GM12878 (cell line): ENCODE results near the gene PITPNC1. TPM values are rescaled to one million over a fixed set of nuclear protein-coding genes. Genes with fewer than 3 reads are reported as not detected.

Source experiments
- ATAC-seq: fragments of 200-7000 bp; cut with Tn5 transposase; 3 replicates; pipeline ENCODE4 v1.9.1; 2020; ENCODE audit warnings: mild to moderate bottlenecking, moderate library complexity
- BruUV-seq: library from RNA; stranded (reverse); fragments of 400-500 nt; replicated peaks from 2 replicates; lab custom pipeline; 2021; lab: Mats Ljungman, UMichigan
- CTCF ChIA-PET: fragments of 300-600 bp; sonication (Branson Sonifier 250); formaldehyde crosslinking; extraction: SDS; loops from one replicate; lab custom pipeline; 2021; ENCODE audit warnings: inconsistent platforms; lab: Yijun Ruan, JAX
- POLR2A ChIA-PET: fragments of 350-600 bp; formaldehyde crosslinking; extraction: SDS; loops from one replicate; lab custom pipeline; 2021; ENCODE audit warnings: inconsistent platforms; lab: Charles Lee
- RAD21 ChIA-PET: fragments of 300-600 bp; sonication (Branson Sonifier 250); formaldehyde crosslinking; loops from one replicate; lab custom pipeline; 2023; ENCODE audit warnings: antibody characterized with exemption; ENCODE audit not compliant: unreplicated experiment; lab: Charles Lee
- SMC1A ChIA-PET: fragments of 300-600 bp; sonication (Branson Sonifier 250); formaldehyde crosslinking; loops from one replicate; lab custom pipeline; 2023; ENCODE audit not compliant: unreplicated experiment, uncharacterized antibody; lab: Charles Lee
- DNase-seq: peaks from one replicate; pipeline ENCODE4 v3.0.0-alpha.2; 2011; ENCODE audit warnings: low read depth, low spot score
- FAIRE-seq: peaks from 3 replicates; lab custom pipeline; 2011; peaks lifted over from hg19 to GRCh38; lab: Jason Lieb, UNC
- H2AFZ ChIP-seq: 2 replicates; pipeline ENCODE4 v1.6.0; 2011; ENCODE audit warnings: low read depth, low read length, control low read depth; ENCODE audit not compliant: control insufficient read depth
- H3K27ac ChIP-seq: 2 replicates; pipeline ENCODE4 v1.5.1; 2011; ENCODE audit warnings: control low read depth; ENCODE audit not compliant: control insufficient read depth, insufficient read depth
- H3K27me3 ChIP-seq, 2 experiments: replicated peaks in 1 of 2; 2 replicates each; pipeline versions ENCODE4 v1.6.0 to v1.6.1; 2011; ENCODE audit warnings: low read length in 1 of 2; ENCODE audit not compliant: control insufficient read depth in 2 of 2, insufficient read depth in 2 of 2
- H3K36me3 ChIP-seq, 2 experiments: 2 replicates each; pipeline ENCODE4 v1.5.1; 2011; ENCODE audit warnings: low read length in 1 of 2; ENCODE audit not compliant: control insufficient read depth in 2 of 2, insufficient read depth in 2 of 2
- H3K4me1 ChIP-seq: 2 replicates; pipeline ENCODE4 v1.6.1; 2011; ENCODE audit warnings: mild to moderate bottlenecking, low read length, moderate library complexity, mixed read lengths; ENCODE audit not compliant: control insufficient read depth, insufficient read depth
- H3K4me2 ChIP-seq: 2 replicates; pipeline ENCODE4 v1.6.0; 2011; ENCODE audit warnings: control low read depth; ENCODE audit not compliant: control insufficient read depth, insufficient read depth
- H3K4me3 ChIP-seq: fragments of 200-600 bp; sonication (generic); 2 replicates; pipeline ENCODE4 v1.5.1; 2016
- H3K79me2 ChIP-seq: 2 replicates; pipeline ENCODE4 v1.6.0; 2011; ENCODE audit warnings: low read length; ENCODE audit not compliant: control insufficient read depth, insufficient read depth
- H3K9ac ChIP-seq: 2 replicates; pipeline ENCODE4 v1.8.0; 2011; ENCODE audit warnings: low read length, control low read depth, mixed read lengths; ENCODE audit not compliant: control insufficient read depth, insufficient read depth
- H3K9me3 ChIP-seq: replicated peaks from 3 replicates; pipeline ENCODE4 v1.5.1; 2011; ENCODE audit warnings: mild to moderate bottlenecking, low read length; ENCODE audit not compliant: control insufficient read depth, insufficient read depth
- H4K20me1 ChIP-seq: 2 replicates; pipeline ENCODE4 v1.6.0; 2011; ENCODE audit not compliant: control insufficient read depth, insufficient read depth
- ASH2L ChIP-seq: fragments of 300-600, 200-600 bp; sonication (generic); IDR thresholded peaks from 2 replicates; pipeline ENCODE4 v1.6.1; 2017; ENCODE audit warnings: low read depth, mild to moderate bottlenecking, borderline replicate concordance
- ELK1 ChIP-seq: IDR thresholded peaks from 2 replicates; pipeline ENCODE4 v1.6.1; 2012; ENCODE audit warnings: low read depth, low read length, improper control_type of control experiment
- EP300 ChIP-seq, 2 experiments: fragments of 150-350 bp in 1 of 2; IDR thresholded peaks; 2 replicates each; pipeline ENCODE4 v1.6.1; 2011 to 2012; ENCODE audit warnings: low read depth in 2 of 2, low read length in 2 of 2, borderline replicate concordance in 1 of 2, improper control_type of control experiment in 1 of 2, inconsistent platforms in 1 of 2; ENCODE audit not compliant: control insufficient read depth in 1 of 2
- EZH2 ChIP-seq: IDR thresholded peaks from 2 replicates; pipeline ENCODE4 v1.6.1; 2012; ENCODE audit warnings: low read depth, mild to moderate bottlenecking, control low read depth, inconsistent platforms, low read length, borderline replicate concordance; ENCODE audit not compliant: control insufficient read depth
- FOS ChIP-seq: IDR thresholded peaks from 3 replicates; pipeline ENCODE4 v1.6.1; 2011; ENCODE audit warnings: borderline replicate concordance; ENCODE audit not compliant: insufficient read length; ENCODE audit errors: extremely low read depth
- HDGF ChIP-seq: fragments of 450-650 bp; IDR thresholded peaks from 2 replicates; pipeline ENCODE4 v1.6.1; 2016; ENCODE audit warnings: antibody characterized with exemption
- JUND ChIP-seq: IDR thresholded peaks from 2 replicates; pipeline ENCODE4 v1.6.1; 2012; ENCODE audit warnings: low read depth, mild to moderate bottlenecking, low read length, improper control_type of control experiment, moderate library complexity
- KAT2A ChIP-seq: conservative IDR thresholded peaks from 2 replicates; pipeline ENCODE4 v1.6.1; 2011; ENCODE audit warnings: low read depth, low read length; ENCODE audit not compliant: control insufficient read depth
- KLF5 ChIP-seq: fragments of 450-650 bp; IDR thresholded peaks from 2 replicates; pipeline ENCODE4 v1.6.1; 2014; ENCODE audit warnings: mild to moderate bottlenecking; ENCODE audit not compliant: partially characterized antibody
- MEF2A ChIP-seq: IDR thresholded peaks from 2 replicates; pipeline ENCODE4 v1.6.1; 2011; ENCODE audit warnings: low read depth, mild to moderate bottlenecking, low read length, moderate library complexity; ENCODE audit not compliant: insufficient read depth
- MEF2B ChIP-seq: fragments of 450-650 bp; IDR thresholded peaks from 2 replicates; pipeline ENCODE4 v1.6.1; 2018; ENCODE audit warnings: mild to moderate bottlenecking, moderate library complexity; ENCODE audit not compliant: partially characterized antibody, poor library complexity, severe bottlenecking
- MYB ChIP-seq: fragments of 150-350 bp; IDR thresholded peaks from 2 replicates; pipeline ENCODE4 v1.6.1; 2014; ENCODE audit warnings: mild to moderate bottlenecking, low read depth, low read length, borderline replicate concordance
- NFYB ChIP-seq: IDR thresholded peaks from 2 replicates; pipeline ENCODE4 v1.6.1; 2011; ENCODE audit warnings: low read depth, mild to moderate bottlenecking, low read length, improper control_type of control experiment, moderate library complexity; ENCODE audit not compliant: insufficient read depth
- PRDM15 ChIP-seq: fragments of 450-650 bp; formaldehyde crosslinking; IDR thresholded peaks from 2 replicates; pipeline ENCODE4 v1.4.0; 2020; ENCODE audit warnings: mild to moderate bottlenecking, moderate library complexity
- RBBP5 ChIP-seq: fragments of 200-600 bp; sonication (generic); conservative IDR thresholded peaks from 2 replicates; pipeline ENCODE4 v1.6.1; 2016
- SIX5 ChIP-seq: IDR thresholded peaks from 2 replicates; pipeline ENCODE4 v1.6.1; 2011; ENCODE audit warnings: mild to moderate bottlenecking, low read depth, low read length, moderate library complexity; ENCODE audit not compliant: severe bottlenecking
- SPI1 ChIP-seq: IDR thresholded peaks from 2 replicates; pipeline ENCODE4 v1.6.1; 2011; ENCODE audit warnings: low read depth, mild to moderate bottlenecking, low read length, moderate library complexity, borderline replicate concordance; ENCODE audit not compliant: insufficient read depth
- STAT3 ChIP-seq: IDR thresholded peaks from 2 replicates; pipeline ENCODE4 v1.6.1; 2011; ENCODE audit warnings: low read depth, low read length, improper control_type of control experiment
- YY1 ChIP-seq: IDR thresholded peaks from 2 replicates; pipeline ENCODE4 v1.6.1; 2011; ENCODE audit warnings: low read depth, mild to moderate bottlenecking, low read length
- WGBS: methylation state at CpG from one replicate; pipeline ENCODE4 v1.1.6; 2016; ENCODE audit warnings: low lambda C conversion rate; ENCODE audit not compliant: insufficient replicate concordance, insufficient coverage; ENCODE audit errors: missing lambda C conversion rate; 5-methylcytosine and 5-hydroxymethylcytosine counted together
- in situ Hi-C: fragments of 300-500 bp; cut with MboI; formaldehyde crosslinking; loops from 9 replicates; pipeline ENCODE4 v1.14.3; 2018; ENCODE audit warnings: mixed read lengths
- intact Hi-C: fragments of 100-400 bp; cut with micrococcal nuclease; formaldehyde crosslinking; loops from one replicate; pipeline ENCODE4 v1.14.2; 2022; ENCODE audit not compliant: unreplicated experiment
- polyA plus RNA-seq, 11 experiments: library from polyadenylated mRNA; depleted of rRNA in 4 of 11; unstranded in 6 of 11; stranded (reverse) in 5 of 11; fragments of >200 nt; fragmentation: Nextera tagmentation in 4 of 11; fragmentation: Illumina TruSeq in 1 of 11; extraction: Ambion mirVana in 4 of 11; extraction: Trizol in 1 of 11; gene quantifications; 1 replicate in 1 of 11; 2 replicates in 10 of 11; pipeline versions ENCODE4 v1.2.1 to v1.2.3, GENCODE V29; 2011 to 2016; ENCODE audit warnings: inconsistent platforms in 2 of 11, missing spikeins in 2 of 11, low read depth in 1 of 11
- total RNA-seq, 4 experiments: library from RNA; depleted of rRNA in 3 of 4; stranded (reverse); fragments of >200 nt in 3 of 4; fragmentation: Illumina TruSeq in 1 of 4; extraction: Trizol in 1 of 4; gene quantifications; 2 replicates each; pipeline versions ENCODE4 v1.2.1 to v1.2.3, GENCODE V29; 2013 to 2021

Gene PITPNC1
- total and polyA plus RNA-seq, 10 of the 15 experiments (the other 5 are each of a cell fraction or from before 2014, with no cell fraction given) = 12.2 to 62.4 (median 47.3) TPM

- TF ChIP-seq EZH2 (no peak), KAT2A (no peak), MEF2B (no peak), JUND (no peak), SIX5 (no peak), MYB (no peak), YY1 (no peak), NFYB (no peak), EP300 (IDR thresholded peaks at IDR 0.05; ENCODE audit: borderline replicate concordance in 1 of 2, control insufficient read depth in 1 of 2, low read depth in 2 of 2, low read length in 2 of 2) (no peak), STAT3 (no peak), RBBP5 (no peak)
Measured at GRCh38 chr17:67632141-67632540, 255.1 kb downstream of the PITPNC1 start (continued).

GRCh38 chr17:67633751-67634211 lies 256.7 kb downstream of the PITPNC1 start:
- H3K4me3 ChIP-seq = no peak overlapping the region
- no peak overlapping the region for H3K27ac ChIP-seq
- ChIA-PET RAD21 (no interaction called here), CTCF (interaction anchor here (0.7 to 1.6 kb wide), 4 partner anchors 9 to 56 kb away, joined by 3 to 4 read pairs (median 3); no protein-coding TSS in a partner anchor), POLR2A (no interaction called here), SMC1A (interaction anchor here (0.7 to 1.2 kb wide), 3 partner anchors 10 to 34 kb away, joined by 3 read pairs; no protein-coding TSS in a partner anchor)
- intact Hi-C loops = no loop called here
- no TSS peak for BruUV-seq
- H3K27me3 ChIP-seq = no peaks in the 10 kb centered on the region
- no peak overlapping the region for H3K9ac ChIP-seq
- DNase-seq (no peak), FAIRE-seq (no peak), ATAC-seq (no peak)
- H3K4me2 ChIP-seq = no peak overlapping the region
- in situ Hi-C loops = loop anchor here (25.0 kb wide), 1 partner anchor 921 kb away; no protein-coding TSS in a partner anchor
- WGBS = 39% methylated on average over 10 of the region's 10 CpGs
- H3K9me3 ChIP-seq = no peaks in the 10 kb centered on the region
- no peaks in the 10 kb centered on the region for H4K20me1 ChIP-seq
- H3K4me1 ChIP-seq = peaks cover 6% of the 10 kb centered on the region
- H3K36me3 ChIP-seq = peaks cover 12 to 17% of the 10 kb centered on the region in 2 experiments; a peak in 3 of 4 replicates
- H3K79me2 ChIP-seq = no peaks in the 10 kb centered on the region
- no peak overlapping the region for H2AFZ ChIP-seq
- TF ChIP-seq SPI1 = no peak
- no peak for TF ChIP-seq PRDM15 (CRISPR knock-in tag)
- TF ChIP-seq HDGF = no peak
- TF ChIP-seq ELK1 = no peak
- no peak for TF ChIP-seq MEF2A
- no peak for TF ChIP-seq FOS
- no peak for TF ChIP-seq KLF5
- no peak for TF ChIP-seq ASH2L
